ENCODE data around the gene SCAF4. TPM values are rescaled to one million over a fixed set of nuclear protein-coding genes. Genes with fewer than 3 reads are reported as not detected.

Gene SCAF4
- total RNA-seq, 4 donors from 2014 or later, result 23.2 to 31.0 (median 26.8) TPM

DNA sequence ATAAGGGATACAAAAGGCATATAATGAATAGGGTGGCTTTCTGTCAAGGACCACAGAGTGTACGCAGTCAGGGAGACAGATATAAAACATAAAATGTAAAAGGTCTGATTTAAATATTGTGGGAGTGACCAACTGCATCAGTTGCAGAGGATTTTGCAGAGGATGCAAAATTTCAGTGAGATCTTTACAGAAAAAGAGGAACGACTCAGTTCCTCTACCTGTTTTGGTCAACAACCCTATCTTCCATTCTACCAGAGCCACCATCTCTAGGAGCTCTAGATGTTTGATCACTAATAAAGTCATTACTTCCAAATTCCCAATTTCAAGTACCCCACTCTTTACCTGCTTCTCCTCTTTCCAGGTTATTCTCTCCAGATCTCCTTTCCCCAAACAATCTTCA is 56.0 kb downstream of the SCAF4 start:
- intact Hi-C loops (cut with DNase I; ENCODE audit: low total_unique reads) (no loop called here), in situ Hi-C loops (cut with MboI; ENCODE audit: low pct_ligation_motif_present in 1 of 4, low pct_unique_long_range_greater_than_20kb in 1 of 4, low sequenced_read_pairs in 3 of 4) (no loop called here)
- H3K27ac ChIP-seq, result no peak overlapping the region
- no peak for DNase-seq
- peaks cover 0 to 11% (median 3%) of the 10 kb centered on the region in 4 donors for H3K36me3 ChIP-seq
- H3K9me3 ChIP-seq, result no peaks in the 10 kb centered on the region
- peaks cover 0 to 14% (median 0%) of the 10 kb centered on the region in 4 donors for H3K4me1 ChIP-seq
- no peak overlapping the region for H3K4me3 ChIP-seq
- TF ChIP-seq EP300 (IDR thresholded peaks at IDR 0.05; ENCODE audit: low read depth) (no peak), POLR2A (IDR thresholded peaks at IDR 0.05) (no peak), POLR2AphosphoS5 (IDR thresholded peaks at IDR 0.05) (no peak)
- TF ChIP-seq, protein P1, sequence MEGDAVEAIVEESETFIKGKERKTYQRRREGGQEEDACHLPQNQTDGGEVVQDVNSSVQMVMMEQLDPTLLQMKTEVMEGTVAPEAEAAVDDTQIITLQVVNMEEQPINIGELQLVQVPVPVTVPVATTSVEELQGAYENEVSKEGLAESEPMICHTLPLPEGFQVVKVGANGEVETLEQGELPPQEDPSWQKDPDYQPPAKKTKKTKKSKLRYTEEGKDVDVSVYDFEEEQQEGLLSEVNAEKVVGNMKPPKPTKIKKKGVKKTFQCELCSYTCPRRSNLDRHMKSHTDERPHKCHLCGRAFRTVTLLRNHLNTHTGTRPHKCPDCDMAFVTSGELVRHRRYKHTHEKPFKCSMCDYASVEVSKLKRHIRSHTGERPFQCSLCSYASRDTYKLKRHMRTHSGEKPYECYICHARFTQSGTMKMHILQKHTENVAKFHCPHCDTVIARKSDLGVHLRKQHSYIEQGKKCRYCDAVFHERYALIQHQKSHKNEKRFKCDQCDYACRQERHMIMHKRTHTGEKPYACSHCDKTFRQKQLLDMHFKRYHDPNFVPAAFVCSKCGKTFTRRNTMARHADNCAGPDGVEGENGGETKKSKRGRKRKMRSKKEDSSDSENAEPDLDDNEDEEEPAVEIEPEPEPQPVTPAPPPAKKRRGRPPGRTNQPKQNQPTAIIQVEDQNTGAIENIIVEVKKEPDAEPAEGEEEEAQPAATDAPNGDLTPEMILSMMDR (IDR thresholded peaks at IDR 0.05), result no peak
- WGBS, 2 donors (ENCODE audit: low coverage in 1 of 2), result 79 to 90% methylated on average over 2 of the region's 2 CpGs
- no peaks in the 10 kb centered on the region for H3K27me3 ChIP-seq

DNA sequence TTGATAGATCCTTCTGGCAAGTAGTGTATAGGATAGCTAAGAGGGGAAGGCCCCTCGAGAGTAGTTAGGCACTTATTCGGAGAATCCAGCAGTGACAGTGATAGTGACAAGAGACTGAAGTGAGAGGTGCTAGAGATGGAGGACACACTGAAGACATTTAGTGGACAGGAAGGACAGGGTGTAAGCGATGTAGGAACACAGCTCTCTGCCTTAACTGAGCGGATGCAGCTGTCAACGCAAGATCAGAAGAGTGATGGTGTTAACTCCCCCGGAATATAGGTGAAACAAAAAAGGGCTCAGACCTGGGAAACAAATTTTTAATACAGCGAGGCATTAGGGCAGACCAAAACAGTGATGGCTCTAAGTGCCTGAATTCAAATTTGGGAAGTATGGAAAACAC is 56.6 kb downstream of the SCAF4 start:
- Histone ChIP-seq H3K4me3 (no peak overlapping the region), H3K27me3 (no peaks in the 10 kb centered on the region), H3K9me3 (no peaks in the 10 kb centered on the region), H3K4me1 (peaks cover 0 to 14% (median 0%) of the 10 kb centered on the region in 4 donors), H3K27ac (no peak overlapping the region), H3K36me3 (peaks cover 0 to 11% (median 4%) of the 10 kb centered on the region in 4 donors)
- in situ Hi-C loops (cut with MboI; ENCODE audit: low pct_ligation_motif_present in 1 of 4, low pct_unique_long_range_greater_than_20kb in 1 of 4, low sequenced_read_pairs in 3 of 4) (no loop called here), intact Hi-C loops (cut with DNase I; ENCODE audit: low total_unique reads) (no loop called here)
- TF ChIP-seq, protein P1 (IDR thresholded peaks at IDR 0.05), result no peak
- TF ChIP-seq POLR2A (IDR thresholded peaks at IDR 0.05) (no peak), POLR2AphosphoS5 (IDR thresholded peaks at IDR 0.05) (no peak), EP300 (IDR thresholded peaks at IDR 0.05; ENCODE audit: low read depth) (no peak)
- no peak for DNase-seq
- WGBS, 2 donors (ENCODE audit: low coverage in 1 of 2), result 91 to 95% methylated on average over 7 of the region's 7 CpGs

DNA sequence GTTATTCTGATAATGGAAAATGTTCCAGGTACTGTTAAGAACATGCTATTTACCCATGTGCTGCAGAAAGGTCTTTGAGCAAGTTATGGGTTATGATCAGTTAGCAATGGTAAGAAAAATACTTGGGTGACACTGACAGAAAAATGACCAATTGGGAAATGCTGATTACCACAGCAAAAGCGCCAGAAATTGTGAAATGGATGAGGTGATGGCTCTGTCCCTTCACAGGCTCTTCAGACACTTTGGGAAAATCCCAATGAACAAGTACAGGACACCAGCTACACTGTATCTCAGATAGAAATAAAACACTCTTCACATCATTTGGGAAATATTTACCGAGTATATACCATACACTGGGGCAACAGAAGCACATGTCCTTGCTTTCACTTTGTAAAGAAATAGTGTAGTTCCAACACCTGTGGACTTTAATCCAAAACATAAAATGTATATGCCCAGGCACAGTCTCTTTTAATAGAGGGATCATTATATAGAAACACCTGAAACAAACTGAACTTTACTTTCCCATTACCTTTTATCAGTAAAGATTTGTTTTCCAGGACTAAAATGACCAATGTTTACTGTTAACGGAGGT is 58.5 kb downstream of the SCAF4 start:
- Histone ChIP-seq H3K9me3 (no peaks in the 10 kb centered on the region), H3K27ac (no peak overlapping the region), H3K36me3 (peaks cover 0 to 23% (median 6%) of the 10 kb centered on the region in 4 donors), H3K4me1 (peaks cover 0 to 14% (median 0%) of the 10 kb centered on the region in 4 donors), H3K4me3 (no peak overlapping the region), H3K27me3 (no peaks in the 10 kb centered on the region)
- 70 to 81% methylated on average over 3 of the region's 3 CpGs for WGBS, 2 donors (ENCODE audit: low coverage in 1 of 2)
- no peak for DNase-seq
- in situ Hi-C loops (cut with MboI; ENCODE audit: low pct_ligation_motif_present in 1 of 4, low pct_unique_long_range_greater_than_20kb in 1 of 4, low sequenced_read_pairs in 3 of 4) (no loop called here), intact Hi-C loops (cut with DNase I; ENCODE audit: low total_unique reads) (no loop called here)
- TF ChIP-seq EP300 (IDR thresholded peaks at IDR 0.05; ENCODE audit: low read depth) (no peak), POLR2AphosphoS5 (IDR thresholded peaks at IDR 0.05) (no peak), POLR2A (IDR thresholded peaks at IDR 0.05) (no peak)
- TF ChIP-seq, protein P1 (IDR thresholded peaks at IDR 0.05), result no peak

DNA sequence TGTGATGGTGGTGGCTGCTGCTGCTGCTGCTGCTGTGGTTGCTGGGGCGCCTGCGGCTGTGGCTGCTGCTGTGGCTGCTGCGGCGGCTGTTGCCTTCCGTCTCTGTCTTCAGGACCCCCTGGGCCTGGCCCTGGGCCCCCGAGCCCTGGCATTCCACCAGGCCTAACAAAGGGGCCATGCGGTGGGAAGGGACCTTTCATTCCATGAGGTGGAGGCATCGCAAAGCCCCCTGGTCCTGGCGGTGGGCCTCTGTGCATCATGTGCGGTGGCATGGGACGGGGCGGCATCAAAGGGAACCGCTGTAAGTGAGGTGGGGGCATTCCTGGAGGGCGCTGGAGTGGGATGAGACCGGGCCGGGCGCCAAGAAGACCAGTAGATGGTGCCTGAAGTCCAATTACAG is 60.0 kb downstream of the SCAF4 start:
- peaks cover 0 to 18% (median 4%) of the 10 kb centered on the region in 4 donors for H3K4me1 ChIP-seq
- no peaks in the 10 kb centered on the region for H3K27me3 ChIP-seq
- no peak overlapping the region for H3K4me3 ChIP-seq
- no peak for DNase-seq
- no peak for TF ChIP-seq POLR2A (IDR thresholded peaks at IDR 0.05)
- TF ChIP-seq, protein P1 (IDR thresholded peaks at IDR 0.05), result no peak
- no peak for TF ChIP-seq POLR2AphosphoS5 (IDR thresholded peaks at IDR 0.05)
- TF ChIP-seq EP300 (IDR thresholded peaks at IDR 0.05; ENCODE audit: low read depth), result no peak
- intact Hi-C loops (cut with DNase I; ENCODE audit: low total_unique reads), result loop anchor here (2.0 kb wide), 1 partner anchor 57 kb away; no protein-coding TSS in a partner anchor
- no peaks in the 10 kb centered on the region for H3K9me3 ChIP-seq
- no peak overlapping the region for H3K27ac ChIP-seq
- in situ Hi-C loops (cut with MboI; ENCODE audit: low pct_ligation_motif_present in 1 of 4, low pct_unique_long_range_greater_than_20kb in 1 of 4, low sequenced_read_pairs in 3 of 4), result no loop called here
- 92% methylated on average over 17 of the region's 17 CpGs; no CpG with 5 or more reads in 1 of the 2 donors for WGBS, 2 donors (ENCODE audit: low coverage in 1 of 2)
- peaks cover 0 to 36% (median 12%) of the 10 kb centered on the region in 4 donors for H3K36me3 ChIP-seq

Measured in transverse colon (tissue), 4 donors.